ENCODE results near the gene MPZL1. TPM values are rescaled to one million over a fixed set of nuclear protein-coding genes. Genes with fewer than 3 reads are reported as not detected.

The MPZL1 gene
- polyA plus RNA-seq, 3 donors = 23.1 to 63.6 (median 61.8) TPM

GRCh38 chr1:167695147-167695546 is 26.6 kb upstream of the MPZL1 start:
- H3K27me3 Mint-ChIP-seq (ENCODE audit: low read depth in 3 of 3) = no peaks in the 10 kb centered on the region
- peak overlapping the region; percentile 9 to 78 (median 48) for H3K27ac Mint-ChIP-seq
- H3K9me3 Mint-ChIP-seq = no peaks in the 10 kb centered on the region
- no peak for DNase-seq
- H3K4me1 Mint-ChIP-seq = peaks cover 27% of the 10 kb centered on the region
- Histone ChIP-seq H3K36me3 (replicated peaks in 1 of 2; ENCODE audit: control insufficient read depth in 1 of 2, insufficient read depth in 2 of 2, low read length in 2 of 2) (peaks cover 97 to 100% of the 10 kb centered on the region in 2 donors), H2AFZ (ENCODE audit: insufficient read depth, low read depth, low read length, poor library complexity, severe bottlenecking) (no peak overlapping the region), H3K4me3 (replicated peaks in 1 of 3; ENCODE audit: low read depth in 2 of 3, low read length in 3 of 3) (no peak overlapping the region), H3K4me2 (replicated peaks; ENCODE audit: extremely low read depth, low read length, poor library complexity, severe bottlenecking) (no peak overlapping the region), H3K27me3 (ENCODE audit: control insufficient read depth in 2 of 2, insufficient read depth in 2 of 2, low read length in 2 of 2) (no peaks in the 10 kb centered on the region), H4K20me1 (ENCODE audit: insufficient read depth, low read length) (peaks cover 100% of the 10 kb centered on the region), H3K9me3 (replicated peaks in 1 of 2; ENCODE audit: control insufficient read depth in 1 of 2, insufficient read depth in 1 of 2, low read length in 2 of 2) (no peaks in the 10 kb centered on the region), H3K27ac (ENCODE audit: low read depth in 1 of 2, low read length in 2 of 2) (peak overlapping the region; percentile 9 to 73), H3K79me2 (ENCODE audit: insufficient read depth, low read length) (peaks cover 94% of the 10 kb centered on the region), H3K9ac (ENCODE audit: insufficient read depth, low read length, poor library complexity, severe bottlenecking) (no peak overlapping the region), H3K4me1 (ENCODE audit: control insufficient read depth in 1 of 2, insufficient read depth in 2 of 2, low read length in 2 of 2) (peaks cover 5 to 17% of the 10 kb centered on the region in 2 donors)
- no peak for TF ChIP-seq CTCF (IDR thresholded peaks at IDR 0.05)
- WGBS (ENCODE audit: insufficient coverage) = 77% methylated on average over 2 of the region's 2 CpGs
- peaks cover 94 to 100% of the 10 kb centered on the region in 2 donors for H3K36me3 Mint-ChIP-seq
- no peak overlapping the region for H3K4me3 Mint-ChIP-seq
- intact Hi-C loops (cut with micrococcal nuclease) = loop anchor here in 1 of 2 donors (10.0 kb wide), 1 partner anchor 630 kb away; no protein-coding TSS in a partner anchor

- H3K36me3 ChIP-seq (replicated peaks in 1 of 2; ENCODE audit: control insufficient read depth in 1 of 2, insufficient read depth in 2 of 2, low read length in 2 of 2) = peaks cover 97 to 100% of the 10 kb centered on the region in 2 donors
- peaks cover 92% of the 10 kb centered on the region for H3K79me2 ChIP-seq (ENCODE audit: insufficient read depth, low read length)
- H3K4me2 ChIP-seq (replicated peaks; ENCODE audit: extremely low read depth, low read length, poor library complexity, severe bottlenecking) = no peak overlapping the region
- Mint-ChIP-seq H3K9me3 (no peaks in the 10 kb centered on the region), H3K27me3 (ENCODE audit: low read depth in 3 of 3) (no peaks in the 10 kb centered on the region), H3K4me3 (no peak overlapping the region), H3K27ac (peak overlapping the region in 5 of 7 donors; percentile 14 to 82 (median 60)), H3K36me3 (peaks cover 92 to 100% of the 10 kb centered on the region in 2 donors), H3K4me1 (peaks cover 27% of the 10 kb centered on the region)
- WGBS (ENCODE audit: insufficient coverage) = 6% methylated on average over 2 of the region's 7 CpGs
- peak overlapping the region in 1 of 2 donors; percentile 60 for H3K27ac ChIP-seq (ENCODE audit: low read depth in 1 of 2, low read length in 2 of 2)
- no peak overlapping the region for H3K9ac ChIP-seq (ENCODE audit: insufficient read depth, low read length, poor library complexity, severe bottlenecking)
- DNase-seq = no peak
- no peak for TF ChIP-seq CTCF (IDR thresholded peaks at IDR 0.05)
- no peak overlapping the region for H2AFZ ChIP-seq (ENCODE audit: insufficient read depth, low read depth, low read length, poor library complexity, severe bottlenecking)
- intact Hi-C loops (cut with micrococcal nuclease) = loop anchor here in 1 of 2 donors (10.0 kb wide), 1 partner anchor 631 kb away; no protein-coding TSS in a partner anchor
- H3K4me3 ChIP-seq (replicated peaks in 1 of 3; ENCODE audit: low read depth in 2 of 3, low read length in 3 of 3) = no peak overlapping the region
- H3K9me3 ChIP-seq (replicated peaks in 1 of 2; ENCODE audit: control insufficient read depth in 1 of 2, insufficient read depth in 1 of 2, low read length in 2 of 2) = no peaks in the 10 kb centered on the region
- no peaks in the 10 kb centered on the region for H3K27me3 ChIP-seq (ENCODE audit: control insufficient read depth in 2 of 2, insufficient read depth in 2 of 2, low read length in 2 of 2)
- peaks cover 100% of the 10 kb centered on the region for H4K20me1 ChIP-seq (ENCODE audit: insufficient read depth, low read length)
- H3K4me1 ChIP-seq (ENCODE audit: control insufficient read depth in 1 of 2, insufficient read depth in 2 of 2, low read length in 2 of 2) = peaks cover 5 to 17% of the 10 kb centered on the region in 2 donors
Measured at GRCh38 chr1:167695756-167696561, 25.8 kb upstream of the MPZL1 start.
